ENCODE measurements around the gene VPS33A.
"Not testable (repeated sequence)": the region's sequence is repeated elsewhere in the genome, so short reads cannot be mapped to it uniquely, and the experiment has no call there.

VPS33A gene

GRCh38 chr12:122293081-122293480, 26.8 kb upstream of the VPS33A start:
- no peaks in the 10 kb centered on the region for H3K27me3 ChIP-seq (ENCODE audit: control insufficient read depth, insufficient read depth, low read length)
- H3K27ac ChIP-seq (ENCODE audit: low read depth, low read length) = no peak overlapping the region
- no peak overlapping the region for H3K9ac ChIP-seq (ENCODE audit: low read length)
- H3K4me3 ChIP-seq (ENCODE audit: low read length) = no peak overlapping the region
- H3K36me3 ChIP-seq (ENCODE audit: control insufficient read depth, insufficient read depth, low read length) = peaks cover 4% of the 10 kb centered on the region
- no peaks in the 10 kb centered on the region for H3K4me1 ChIP-seq (ENCODE audit: control insufficient read depth, insufficient read depth, low read length)

DNA sequence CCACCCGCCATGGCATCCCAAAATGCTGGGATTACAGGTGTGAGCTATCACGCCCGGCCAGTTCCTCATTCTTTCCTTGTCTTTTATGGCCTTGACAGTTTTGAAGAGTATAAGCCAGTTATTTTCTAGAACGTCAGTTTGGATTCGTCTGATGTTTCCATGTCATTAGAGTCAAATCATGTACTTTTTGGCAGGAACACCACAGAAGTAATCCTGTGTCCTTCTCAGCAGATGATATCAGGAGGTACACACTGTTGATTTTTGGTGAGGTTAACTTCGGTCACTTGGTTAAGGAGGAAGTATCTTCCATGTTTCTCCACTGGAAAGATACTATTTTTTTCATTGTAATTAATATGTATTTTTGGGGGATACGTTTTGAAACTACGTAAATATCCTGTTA, 25.1 kb upstream of the VPS33A start:
- Histone ChIP-seq H3K4me1 (ENCODE audit: control insufficient read depth, insufficient read depth, low read length) (no peaks in the 10 kb centered on the region), H3K9ac (ENCODE audit: low read length) (no peak overlapping the region), H3K4me3 (ENCODE audit: low read length) (no peak overlapping the region), H3K27ac (ENCODE audit: low read depth, low read length) (no peak overlapping the region), H3K36me3 (ENCODE audit: control insufficient read depth, insufficient read depth, low read length) (peaks cover 10% of the 10 kb centered on the region), H3K27me3 (ENCODE audit: control insufficient read depth, insufficient read depth, low read length) (no peaks in the 10 kb centered on the region)

- Histone ChIP-seq H3K9ac (ENCODE audit: low read length) (no peak overlapping the region), H3K36me3 (ENCODE audit: control insufficient read depth, insufficient read depth, low read length) (peaks cover 13% of the 10 kb centered on the region), H3K4me3 (ENCODE audit: low read length) (no peak overlapping the region), H3K27ac (ENCODE audit: low read depth, low read length) (no peak overlapping the region), H3K4me1 (ENCODE audit: control insufficient read depth, insufficient read depth, low read length) (no peaks in the 10 kb centered on the region), H3K27me3 (ENCODE audit: control insufficient read depth, insufficient read depth, low read length) (no peaks in the 10 kb centered on the region)
Measured at GRCh38 chr12:122283680-122284079, 17.4 kb upstream of the VPS33A start.

DNA sequence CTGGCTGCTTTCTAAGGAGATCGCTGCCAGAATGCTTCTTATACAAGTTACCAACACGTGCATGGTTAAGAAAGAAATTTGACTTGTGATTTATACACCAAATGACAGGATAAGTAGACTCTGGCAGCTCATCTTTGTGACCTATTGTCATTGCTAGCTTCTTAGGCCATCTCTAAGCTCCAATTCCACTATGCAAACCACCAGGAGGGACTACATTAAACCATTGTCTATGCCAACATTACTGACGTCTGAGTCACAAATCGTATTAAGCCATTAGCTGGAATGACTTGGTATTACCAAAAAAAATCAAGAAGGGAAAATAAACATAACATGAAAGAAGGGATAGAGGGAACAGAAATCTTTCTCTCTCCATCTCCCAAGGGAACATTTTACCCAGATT, 15.8 kb upstream of the VPS33A start:
- Histone ChIP-seq H3K27me3 (ENCODE audit: control insufficient read depth, insufficient read depth, low read length) (no peaks in the 10 kb centered on the region), H3K36me3 (ENCODE audit: control insufficient read depth, insufficient read depth, low read length) (peaks cover 12% of the 10 kb centered on the region), H3K27ac (ENCODE audit: low read depth, low read length) (no peak overlapping the region), H3K9ac (ENCODE audit: low read length) (no peak overlapping the region), H3K4me3 (ENCODE audit: low read length) (no peak overlapping the region), H3K4me1 (ENCODE audit: control insufficient read depth, insufficient read depth, low read length) (no peaks in the 10 kb centered on the region)

DNA sequence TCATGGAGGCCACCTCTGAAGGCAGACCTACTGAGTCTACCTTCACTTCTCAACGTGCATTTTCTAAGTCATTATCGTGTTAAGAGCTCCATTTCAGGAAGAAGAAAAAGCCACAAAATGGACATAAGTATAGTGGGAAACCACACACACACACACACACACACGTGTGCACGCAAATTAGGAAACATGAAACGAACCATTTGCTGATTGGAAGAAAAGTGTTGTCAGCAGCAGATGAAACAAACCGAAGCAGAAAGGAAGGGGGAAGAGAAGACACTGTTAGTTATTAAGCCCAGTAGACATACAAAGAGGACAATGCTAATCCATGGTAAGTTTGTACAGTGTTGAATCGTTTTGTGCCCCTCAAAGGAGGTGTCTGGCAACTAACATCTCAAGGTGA, 9.9 kb upstream of the VPS33A start:
- Histone ChIP-seq H3K27ac (ENCODE audit: low read depth, low read length) (no peak overlapping the region), H3K27me3 (ENCODE audit: control insufficient read depth, insufficient read depth, low read length) (no peaks in the 10 kb centered on the region), H3K4me3 (ENCODE audit: low read length) (no peak overlapping the region), H3K36me3 (ENCODE audit: control insufficient read depth, insufficient read depth, low read length) (peaks cover 19% of the 10 kb centered on the region), H3K4me1 (ENCODE audit: control insufficient read depth, insufficient read depth, low read length) (no peaks in the 10 kb centered on the region), H3K9ac (ENCODE audit: low read length) (no peak overlapping the region)

- Histone ChIP-seq H3K27me3 (ENCODE audit: control insufficient read depth, insufficient read depth, low read length) (no peaks in the 10 kb centered on the region), H3K27ac (ENCODE audit: low read depth, low read length) (no peak overlapping the region), H3K36me3 (ENCODE audit: control insufficient read depth, insufficient read depth, low read length) (peaks cover 17% of the 10 kb centered on the region), H3K4me3 (ENCODE audit: low read length) (no peak overlapping the region), H3K9ac (ENCODE audit: low read length) (no peak overlapping the region), H3K4me1 (ENCODE audit: control insufficient read depth, insufficient read depth, low read length) (no peaks in the 10 kb centered on the region)
Measured at GRCh38 chr12:122275459-122275858, 9.2 kb upstream of the VPS33A start.

GRCh38 chr12:122265886-122266229, 436 bp downstream of the VPS33A start:
- Histone ChIP-seq H3K4me1 (ENCODE audit: control insufficient read depth, insufficient read depth, low read length) (peaks cover 4% of the 10 kb centered on the region), H3K4me3 (ENCODE audit: low read length) (peak overlapping the region; percentile 99), H3K36me3 (ENCODE audit: control insufficient read depth, insufficient read depth, low read length) (peaks cover 6% of the 10 kb centered on the region), H3K27me3 (ENCODE audit: control insufficient read depth, insufficient read depth, low read length) (no peaks in the 10 kb centered on the region), H3K27ac (ENCODE audit: low read depth, low read length) (peak overlapping the region; percentile 91), H3K9ac (ENCODE audit: low read length) (peak overlapping the region; percentile 82)

DNA sequence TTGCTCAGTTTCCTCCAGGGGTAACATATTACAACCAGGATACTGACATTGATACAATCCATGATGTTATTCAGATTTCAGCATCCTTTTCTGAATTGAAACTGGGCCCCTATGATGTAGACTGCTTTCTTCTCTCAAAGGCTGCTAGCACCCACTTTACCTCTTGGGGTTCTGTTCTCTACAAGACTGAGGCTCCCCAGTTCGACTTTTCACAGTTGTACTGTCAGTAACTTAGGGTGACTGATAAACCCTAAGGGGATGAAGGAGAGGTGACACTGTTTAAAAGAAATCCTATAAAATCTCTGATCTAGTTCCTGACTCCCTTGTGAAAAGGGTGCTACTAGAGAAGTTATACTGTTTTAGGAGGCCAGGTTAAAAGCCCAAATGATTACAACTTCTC, 818 bp downstream of the VPS33A start:
- peak overlapping the region; percentile 91 for H3K27ac ChIP-seq (ENCODE audit: low read depth, low read length)
- peaks cover 4% of the 10 kb centered on the region for H3K4me1 ChIP-seq (ENCODE audit: control insufficient read depth, insufficient read depth, low read length)
- H3K36me3 ChIP-seq (ENCODE audit: control insufficient read depth, insufficient read depth, low read length) = peaks cover 6% of the 10 kb centered on the region
- peak overlapping the region; percentile 82 for H3K9ac ChIP-seq (ENCODE audit: low read length)
- H3K27me3 ChIP-seq (ENCODE audit: control insufficient read depth, insufficient read depth, low read length) = no peaks in the 10 kb centered on the region
- H3K4me3 ChIP-seq (ENCODE audit: low read length) = peak overlapping the region; percentile 99

DNA sequence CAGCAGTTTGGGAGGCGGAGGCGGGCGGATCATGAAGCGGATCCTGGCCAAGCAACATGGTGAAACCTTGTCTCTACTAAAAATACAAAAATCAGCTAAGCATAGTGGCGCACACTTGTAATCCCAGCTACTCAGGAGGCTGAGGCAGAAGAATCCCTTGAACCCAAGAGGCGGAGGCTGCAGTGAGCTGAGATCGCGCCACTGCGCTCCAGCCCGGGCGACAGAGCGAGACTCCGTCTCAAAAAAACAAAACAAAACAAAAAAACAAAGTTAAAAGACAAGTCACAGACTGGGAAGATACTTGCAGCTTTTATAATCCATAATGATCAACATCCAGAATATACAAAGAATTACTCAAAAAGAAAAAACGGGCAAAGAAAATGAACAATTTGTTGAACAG, 5.6 kb downstream of the VPS33A start:
- H3K4me3 ChIP-seq (ENCODE audit: low read length); H3K27me3 ChIP-seq (ENCODE audit: control insufficient read depth, insufficient read depth, low read length); H3K27ac ChIP-seq (ENCODE audit: low read depth, low read length); H3K4me1 ChIP-seq (ENCODE audit: control insufficient read depth, insufficient read depth, low read length); H3K36me3 ChIP-seq (ENCODE audit: control insufficient read depth, insufficient read depth, low read length); H3K9ac ChIP-seq (ENCODE audit: low read length): not testable (repeated sequence)

DNA sequence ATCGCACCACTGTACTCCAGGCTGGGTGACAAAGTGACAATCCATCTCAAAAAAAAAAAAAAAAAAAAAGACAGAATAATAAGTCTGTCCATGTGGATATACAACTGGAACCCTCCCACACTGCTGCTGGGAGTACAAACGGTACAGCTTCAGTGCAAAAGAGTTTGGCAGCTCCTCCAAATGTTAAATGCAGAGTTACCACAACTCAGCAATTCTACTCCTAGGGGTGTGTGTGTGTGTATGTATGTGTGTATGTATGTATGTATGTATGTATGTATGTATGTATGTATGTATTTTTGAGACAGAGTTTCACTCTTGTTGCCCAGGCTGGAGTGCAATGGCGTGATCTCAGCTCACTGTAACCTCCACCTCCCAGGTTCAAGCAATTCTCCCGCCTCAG, 7.4 kb downstream of the VPS33A start:
- H3K4me3 ChIP-seq (ENCODE audit: low read length); H3K9ac ChIP-seq (ENCODE audit: low read length); H3K4me1 ChIP-seq (ENCODE audit: control insufficient read depth, insufficient read depth, low read length); H3K27me3 ChIP-seq (ENCODE audit: control insufficient read depth, insufficient read depth, low read length); H3K27ac ChIP-seq (ENCODE audit: low read depth, low read length); H3K36me3 ChIP-seq (ENCODE audit: control insufficient read depth, insufficient read depth, low read length): not testable (repeated sequence)

- H3K9ac ChIP-seq (ENCODE audit: low read length); H3K4me3 ChIP-seq (ENCODE audit: low read length); H3K36me3 ChIP-seq (ENCODE audit: control insufficient read depth, insufficient read depth, low read length); H3K4me1 ChIP-seq (ENCODE audit: control insufficient read depth, insufficient read depth, low read length); H3K27me3 ChIP-seq (ENCODE audit: control insufficient read depth, insufficient read depth, low read length); H3K27ac ChIP-seq (ENCODE audit: low read depth, low read length): not testable (repeated sequence)
Measured at GRCh38 chr12:122258462-122258861, 7.8 kb downstream of the VPS33A start.

- H3K4me3 ChIP-seq (ENCODE audit: low read length) = no peak overlapping the region
- peaks cover 5% of the 10 kb centered on the region for H3K36me3 ChIP-seq (ENCODE audit: control insufficient read depth, insufficient read depth, low read length)
- H3K4me1 ChIP-seq (ENCODE audit: control insufficient read depth, insufficient read depth, low read length) = no peaks in the 10 kb centered on the region
- no peak overlapping the region for H3K9ac ChIP-seq (ENCODE audit: low read length)
- no peak overlapping the region for H3K27ac ChIP-seq (ENCODE audit: low read depth, low read length)
- no peaks in the 10 kb centered on the region for H3K27me3 ChIP-seq (ENCODE audit: control insufficient read depth, insufficient read depth, low read length)
Measured at GRCh38 chr12:122250536-122250935, 15.8 kb downstream of the VPS33A start.

GRCh38 chr12:122250047-122250446, 16.2 kb downstream of the VPS33A start:
- Histone ChIP-seq H3K4me3 (ENCODE audit: low read length) (no peak overlapping the region), H3K36me3 (ENCODE audit: control insufficient read depth, insufficient read depth, low read length) (peaks cover 5% of the 10 kb centered on the region), H3K27ac (ENCODE audit: low read depth, low read length) (no peak overlapping the region), H3K27me3 (ENCODE audit: control insufficient read depth, insufficient read depth, low read length) (no peaks in the 10 kb centered on the region), H3K4me1 (ENCODE audit: control insufficient read depth, insufficient read depth, low read length) (no peaks in the 10 kb centered on the region), H3K9ac (ENCODE audit: low read length) (no peak overlapping the region)

DNA sequence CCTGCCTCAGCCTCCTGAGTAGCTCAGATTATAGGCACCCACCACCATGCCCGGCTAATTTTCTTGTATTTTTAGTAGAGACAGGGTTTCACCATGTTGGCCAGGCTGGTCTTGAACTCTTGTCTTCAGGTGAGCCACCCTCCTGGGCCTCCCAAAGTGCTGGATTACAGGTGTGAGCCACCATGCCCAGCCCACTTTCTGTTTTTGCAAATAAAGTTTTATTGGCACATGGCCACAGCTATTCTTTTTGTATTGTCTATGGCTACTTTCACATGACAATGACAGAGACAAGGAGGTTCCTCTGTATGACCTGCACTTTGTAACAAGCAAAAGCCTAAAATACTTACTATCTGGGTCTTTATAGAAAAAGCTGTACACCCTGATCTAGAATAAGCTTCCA, 20.7 kb downstream of the VPS33A start:
- Histone ChIP-seq H3K27me3 (ENCODE audit: control insufficient read depth, insufficient read depth, low read length) (no peaks in the 10 kb centered on the region), H3K9ac (ENCODE audit: low read length) (no peak overlapping the region), H3K36me3 (ENCODE audit: control insufficient read depth, insufficient read depth, low read length) (peaks cover 8% of the 10 kb centered on the region), H3K4me1 (ENCODE audit: control insufficient read depth, insufficient read depth, low read length) (no peaks in the 10 kb centered on the region), H3K4me3 (ENCODE audit: low read length) (no peak overlapping the region), H3K27ac (ENCODE audit: low read depth, low read length) (no peak overlapping the region)

Measured in rectal smooth muscle tissue (tissue), 1 donor.